ENCODE data around the gene GSTCD. TPM values are rescaled to one million over a fixed set of nuclear protein-coding genes. Genes with fewer than 3 reads are reported as not detected.

GSTCD gene
- total and polyA plus RNA-seq, 10 donors = 1.8 to 14.6 (median 9.5) TPM

- intact Hi-C loops (cut with DNase I; ENCODE audit: low total_unique reads) = no loop called here
- Histone ChIP-seq H3K36me3 (no peaks in the 10 kb centered on the region), H3K9me3 (no peaks in the 10 kb centered on the region), H3K4me3 (peak overlapping the region in 7 of 8 donors; percentile 34 to 63 (median 41)), H3K27ac (peak overlapping the region in 3 of 8 donors; percentile 38 to 73 (median 38)), H3K4me1 (peaks cover 0 to 26% (median 18%) of the 10 kb centered on the region in 6 donors), H3K27me3 (replicated peaks in 1 of 7) (peaks cover 0 to 71% (median 33%) of the 10 kb centered on the region in 7 donors)
- WGBS, 5 donors = 3 to 8% (median 5%) methylated on average over 19 to 22 of the region's 22 CpGs
- DNase-seq = no peak
- no peak for TF ChIP-seq POLR2AphosphoS5 (IDR thresholded peaks at IDR 0.05)
- no peak for TF ChIP-seq POLR2A (IDR thresholded peaks at IDR 0.05)
- TF ChIP-seq, protein P1, sequence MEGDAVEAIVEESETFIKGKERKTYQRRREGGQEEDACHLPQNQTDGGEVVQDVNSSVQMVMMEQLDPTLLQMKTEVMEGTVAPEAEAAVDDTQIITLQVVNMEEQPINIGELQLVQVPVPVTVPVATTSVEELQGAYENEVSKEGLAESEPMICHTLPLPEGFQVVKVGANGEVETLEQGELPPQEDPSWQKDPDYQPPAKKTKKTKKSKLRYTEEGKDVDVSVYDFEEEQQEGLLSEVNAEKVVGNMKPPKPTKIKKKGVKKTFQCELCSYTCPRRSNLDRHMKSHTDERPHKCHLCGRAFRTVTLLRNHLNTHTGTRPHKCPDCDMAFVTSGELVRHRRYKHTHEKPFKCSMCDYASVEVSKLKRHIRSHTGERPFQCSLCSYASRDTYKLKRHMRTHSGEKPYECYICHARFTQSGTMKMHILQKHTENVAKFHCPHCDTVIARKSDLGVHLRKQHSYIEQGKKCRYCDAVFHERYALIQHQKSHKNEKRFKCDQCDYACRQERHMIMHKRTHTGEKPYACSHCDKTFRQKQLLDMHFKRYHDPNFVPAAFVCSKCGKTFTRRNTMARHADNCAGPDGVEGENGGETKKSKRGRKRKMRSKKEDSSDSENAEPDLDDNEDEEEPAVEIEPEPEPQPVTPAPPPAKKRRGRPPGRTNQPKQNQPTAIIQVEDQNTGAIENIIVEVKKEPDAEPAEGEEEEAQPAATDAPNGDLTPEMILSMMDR (IDR thresholded peaks at IDR 0.05 in 8 of 11, conservative IDR thresholded peaks at IDR 0.05 in 3 of 11) = no peak
These were observed 187.9 kb downstream of the GSTCD start for GRCh38 chr4:105896461-105896942.

Other genes starting within 250 kb of the GSTCD start
- 100 to 1,000 TPM in 1 of 7 donors, 10 to 100 TPM in 6; 56.9 to 113 (median 69.1) TPM for gene PPA2, start 234.7 kb upstream of the GSTCD start, total RNA-seq
- gene PPA2, start 234.7 kb upstream of the GSTCD start, polyA plus RNA-seq = 10 to 100 TPM; 45.2 to 67.8 (median 48.5) TPM
- gene ARHGEF38, start 156.2 kb upstream of the GSTCD start, total RNA-seq = not detected
- not detected for gene ARHGEF38, start 156.2 kb upstream of the GSTCD start, polyA plus RNA-seq
- 10 to 100 TPM; 13.7 to 37.3 (median 20.9) TPM for gene INTS12, start 95 bp upstream of the GSTCD start, total RNA-seq
- 10 to 100 TPM; 10.1 to 15.0 (median 13.5) TPM for gene INTS12, start 95 bp upstream of the GSTCD start, polyA plus RNA-seq
- 10 to 100 TPM in 5 of 7 donors, 1 to 10 TPM in 2; 3.6 to 40.1 (median 16.9) TPM for gene NPNT, start 186.7 kb downstream of the GSTCD start, total RNA-seq
- 10 to 100 TPM in 1 of 3 donors, 1 to 10 TPM in 2; 6.1 to 21.1 (median 7.2) TPM for gene NPNT, start 186.7 kb downstream of the GSTCD start, polyA plus RNA-seq